Measurements from ENCODE around the gene DNAH1. TPM values are rescaled to one million over a fixed set of nuclear protein-coding genes. Genes with fewer than 3 reads are reported as not detected.

The DNAH1 gene
- total and polyA plus RNA-seq, 2 donors: 3.3 to 9.0 TPM

GRCh38 chr3:52440249-52440551 lies 124.1 kb downstream of the DNAH1 start:
- Histone ChIP-seq H3K9me3 (ENCODE audit: control insufficient read depth in 2 of 2, insufficient read depth in 1 of 2, low read length in 1 of 2) (no peaks in the 10 kb centered on the region), H3K27me3 (ENCODE audit: control insufficient read depth in 2 of 2, insufficient read depth in 1 of 2, low read length in 1 of 2) (no peaks in the 10 kb centered on the region), H3K27ac (ENCODE audit: low read depth in 1 of 2, low read length in 1 of 2) (no peak overlapping the region), H3K4me1 (ENCODE audit: control insufficient read depth in 2 of 2, insufficient read depth in 2 of 2, low read length in 2 of 2) (peaks cover 0 to 4% of the 10 kb centered on the region in 2 donors), H3K36me3 (ENCODE audit: control insufficient read depth in 2 of 2, insufficient read depth in 2 of 2, low read length in 1 of 2) (no peaks in the 10 kb centered on the region), H3K4me3 (ENCODE audit: low read length in 2 of 2) (no peak overlapping the region)
- DNase-seq (ENCODE audit: low read depth in 6 of 9, low spot score in 9 of 9): no peak
- 98% methylated on average over 12 of the region's 12 CpGs for WGBS

- Histone ChIP-seq H3K4me1 (ENCODE audit: control insufficient read depth in 2 of 2, insufficient read depth in 2 of 2, low read length in 2 of 2) (peaks cover 0 to 6% of the 10 kb centered on the region in 2 donors), H3K36me3 (ENCODE audit: control insufficient read depth in 2 of 2, insufficient read depth in 2 of 2, low read length in 1 of 2) (no peaks in the 10 kb centered on the region), H3K9me3 (ENCODE audit: control insufficient read depth in 2 of 2, insufficient read depth in 1 of 2, low read length in 1 of 2) (no peaks in the 10 kb centered on the region), H3K27ac (ENCODE audit: low read depth in 1 of 2, low read length in 1 of 2) (no peak overlapping the region), H3K27me3 (ENCODE audit: control insufficient read depth in 2 of 2, insufficient read depth in 1 of 2, low read length in 1 of 2) (no peaks in the 10 kb centered on the region), H3K4me3 (ENCODE audit: low read length in 2 of 2) (no peak overlapping the region)
- no peak for DNase-seq (ENCODE audit: low read depth in 6 of 9, low spot score in 9 of 9)
- WGBS: 98% methylated on average over 14 of the region's 14 CpGs
Observed at GRCh38 chr3:52440671-52441070, 124.6 kb downstream of the DNAH1 start.

DNA sequence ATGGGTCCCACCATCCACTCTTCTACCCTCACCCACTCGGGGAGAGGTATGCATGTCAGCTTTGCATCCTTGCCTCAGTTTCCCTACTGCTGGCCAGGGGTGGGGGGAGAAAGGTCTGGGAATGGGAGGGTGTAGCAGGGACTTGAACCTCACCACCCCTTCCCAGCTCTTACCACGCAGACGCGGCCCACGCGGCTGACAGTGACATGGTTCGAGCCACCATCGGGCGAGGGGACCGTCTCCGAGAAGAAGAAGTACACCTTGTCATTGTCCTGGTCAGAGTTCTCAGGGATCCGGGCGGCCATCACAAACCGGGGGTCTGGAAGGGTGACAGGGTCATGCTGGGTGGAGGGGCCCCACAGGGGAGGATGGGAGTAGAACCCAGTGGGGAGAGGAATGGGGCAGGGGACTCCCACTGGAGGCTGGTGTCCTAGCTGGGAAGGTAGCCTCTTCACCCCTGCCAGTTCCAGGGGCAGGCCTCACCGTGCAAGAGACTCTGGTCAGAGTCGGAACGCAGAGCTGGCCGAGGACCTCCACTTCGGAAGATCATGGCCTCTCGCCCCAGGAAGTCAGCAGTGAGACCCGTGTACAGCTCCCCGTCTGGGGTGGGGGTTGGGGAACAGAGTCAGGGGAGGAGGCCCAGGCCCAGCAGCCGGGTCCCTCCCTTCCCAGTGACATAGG lies 125.1 kb downstream of the DNAH1 start:
- H3K4me3 ChIP-seq (ENCODE audit: low read length in 2 of 2): no peak overlapping the region
- H3K9me3 ChIP-seq (ENCODE audit: control insufficient read depth in 2 of 2, insufficient read depth in 1 of 2, low read length in 1 of 2): no peaks in the 10 kb centered on the region
- no peaks in the 10 kb centered on the region for H3K36me3 ChIP-seq (ENCODE audit: control insufficient read depth in 2 of 2, insufficient read depth in 2 of 2, low read length in 1 of 2)
- H3K27me3 ChIP-seq (ENCODE audit: control insufficient read depth in 2 of 2, insufficient read depth in 1 of 2, low read length in 1 of 2): no peaks in the 10 kb centered on the region
- no peak overlapping the region for H3K27ac ChIP-seq (ENCODE audit: low read depth in 1 of 2, low read length in 1 of 2)
- peaks cover 0 to 6% of the 10 kb centered on the region in 2 donors for H3K4me1 ChIP-seq (ENCODE audit: control insufficient read depth in 2 of 2, insufficient read depth in 2 of 2, low read length in 2 of 2)
- WGBS: 98% methylated on average over 23 of the region's 23 CpGs
- no peak for DNase-seq (ENCODE audit: low read depth in 6 of 9, low spot score in 9 of 9)

DNA sequence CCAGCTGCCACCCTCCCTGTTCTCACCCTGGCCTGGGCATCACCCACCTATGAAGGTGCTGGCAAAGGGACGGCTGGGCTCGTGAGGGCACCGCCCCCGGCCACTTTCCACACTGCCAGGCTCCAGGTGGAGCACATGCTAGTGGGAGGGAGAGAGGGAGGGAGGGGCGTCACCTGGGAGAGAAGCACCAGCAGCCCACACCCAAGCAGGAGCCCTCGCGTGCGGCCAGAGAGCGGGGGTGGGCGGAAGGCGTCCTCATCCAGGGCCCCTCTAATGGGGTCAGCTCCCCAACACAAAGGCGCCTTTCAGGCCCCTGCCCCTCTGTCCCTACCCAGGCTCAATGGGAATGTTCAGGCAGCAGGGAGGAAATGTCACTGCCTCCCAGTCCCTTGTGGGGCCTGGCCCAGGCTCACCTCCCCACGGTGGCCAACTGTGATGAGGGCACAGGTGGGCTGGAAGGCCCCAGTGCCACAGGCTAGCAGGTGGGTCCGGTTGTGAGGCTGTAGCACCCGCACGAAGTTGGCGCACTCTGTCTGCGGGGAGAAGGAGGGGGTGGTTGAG lies 125.7 kb downstream of the DNAH1 start:
- Histone ChIP-seq H3K4me1 (ENCODE audit: control insufficient read depth in 2 of 2, insufficient read depth in 2 of 2, low read length in 2 of 2) (peaks cover under 1 to 8% of the 10 kb centered on the region in 2 donors), H3K27ac (ENCODE audit: low read depth in 1 of 2, low read length in 1 of 2) (no peak overlapping the region), H3K27me3 (ENCODE audit: control insufficient read depth in 2 of 2, insufficient read depth in 1 of 2, low read length in 1 of 2) (no peaks in the 10 kb centered on the region), H3K36me3 (ENCODE audit: control insufficient read depth in 2 of 2, insufficient read depth in 2 of 2, low read length in 1 of 2) (no peaks in the 10 kb centered on the region), H3K9me3 (ENCODE audit: control insufficient read depth in 2 of 2, insufficient read depth in 1 of 2, low read length in 1 of 2) (no peaks in the 10 kb centered on the region), H3K4me3 (ENCODE audit: low read length in 2 of 2) (no peak overlapping the region)
- no peak for DNase-seq (ENCODE audit: low read depth in 6 of 9, low spot score in 9 of 9)
- WGBS: 97% methylated on average over 18 of the region's 18 CpGs

GRCh38 chr3:52442409-52443267 lies 126.5 kb downstream of the DNAH1 start:
- WGBS: 97% methylated on average over 16 of the region's 16 CpGs
- H3K4me1 ChIP-seq (ENCODE audit: control insufficient read depth in 2 of 2, insufficient read depth in 2 of 2, low read length in 2 of 2): peaks cover 2 to 10% of the 10 kb centered on the region in 2 donors
- H3K27ac ChIP-seq (ENCODE audit: low read depth in 1 of 2, low read length in 1 of 2): no peak overlapping the region
- no peak overlapping the region for H3K4me3 ChIP-seq (ENCODE audit: low read length in 2 of 2)
- no peaks in the 10 kb centered on the region for H3K9me3 ChIP-seq (ENCODE audit: control insufficient read depth in 2 of 2, insufficient read depth in 1 of 2, low read length in 1 of 2)
- no peaks in the 10 kb centered on the region for H3K27me3 ChIP-seq (ENCODE audit: control insufficient read depth in 2 of 2, insufficient read depth in 1 of 2, low read length in 1 of 2)
- H3K36me3 ChIP-seq (ENCODE audit: control insufficient read depth in 2 of 2, insufficient read depth in 2 of 2, low read length in 1 of 2): no peaks in the 10 kb centered on the region
- DNase-seq (ENCODE audit: low read depth in 6 of 9, low spot score in 9 of 9): no peak

- peaks cover 2 to 10% of the 10 kb centered on the region in 2 donors for H3K4me1 ChIP-seq (ENCODE audit: control insufficient read depth in 2 of 2, insufficient read depth in 2 of 2, low read length in 2 of 2)
- 95% methylated on average over 8 of the region's 8 CpGs for WGBS
- no peak for DNase-seq (ENCODE audit: low read depth in 6 of 9, low spot score in 9 of 9)
- no peak overlapping the region for H3K4me3 ChIP-seq (ENCODE audit: low read length in 2 of 2)
- H3K36me3 ChIP-seq (ENCODE audit: control insufficient read depth in 2 of 2, insufficient read depth in 2 of 2, low read length in 1 of 2): no peaks in the 10 kb centered on the region
- no peak overlapping the region for H3K27ac ChIP-seq (ENCODE audit: low read depth in 1 of 2, low read length in 1 of 2)
- no peaks in the 10 kb centered on the region for H3K27me3 ChIP-seq (ENCODE audit: control insufficient read depth in 2 of 2, insufficient read depth in 1 of 2, low read length in 1 of 2)
- H3K9me3 ChIP-seq (ENCODE audit: control insufficient read depth in 2 of 2, insufficient read depth in 1 of 2, low read length in 1 of 2): no peaks in the 10 kb centered on the region
Observed at GRCh38 chr3:52443268-52443610, 127.1 kb downstream of the DNAH1 start.

DNA sequence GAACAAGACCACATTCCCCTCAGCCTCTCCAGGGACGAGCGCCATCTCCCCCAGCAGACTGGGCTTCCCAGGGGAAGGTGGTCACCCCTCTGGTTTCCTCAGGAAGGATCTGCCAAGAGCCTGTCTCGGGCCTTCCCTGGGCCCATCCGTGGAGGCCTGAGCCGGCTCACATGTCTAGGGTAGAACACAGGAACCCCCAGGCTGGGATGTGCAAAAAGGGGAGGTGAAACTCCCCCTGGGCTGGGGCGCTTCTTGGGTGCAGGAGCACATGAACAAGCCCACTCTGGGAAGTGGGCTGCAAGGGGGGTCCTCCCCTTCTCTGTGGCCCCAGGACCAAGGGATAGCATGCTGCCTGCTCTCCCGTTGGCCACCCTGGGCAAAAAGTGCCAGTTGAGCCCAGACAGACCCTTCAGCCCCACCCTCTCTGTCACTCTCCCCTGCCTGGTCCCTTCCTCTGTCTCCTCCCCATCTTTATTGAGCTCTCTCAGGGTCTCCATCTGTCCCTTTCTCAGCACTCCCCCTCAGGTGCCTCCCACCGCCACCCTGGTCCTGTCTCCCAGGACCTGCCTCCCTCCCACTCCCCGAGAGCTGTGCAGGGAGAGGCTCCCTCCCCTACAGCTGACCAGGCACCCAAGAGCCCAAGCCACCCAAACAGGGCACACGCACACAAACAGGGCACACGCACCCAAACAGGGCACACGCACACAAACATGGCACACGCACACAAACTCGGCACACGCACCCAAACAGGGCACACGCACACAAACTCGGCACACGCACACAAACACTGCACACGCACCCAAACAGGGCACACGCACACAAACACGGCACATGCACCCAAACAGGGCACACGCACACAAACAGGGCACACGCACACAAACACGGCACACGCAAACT lies 127.9 kb downstream of the DNAH1 start:
- Histone ChIP-seq H3K36me3 (ENCODE audit: control insufficient read depth in 2 of 2, insufficient read depth in 2 of 2, low read length in 1 of 2) (no peaks in the 10 kb centered on the region), H3K9me3 (ENCODE audit: control insufficient read depth in 2 of 2, insufficient read depth in 1 of 2, low read length in 1 of 2) (no peaks in the 10 kb centered on the region), H3K4me3 (ENCODE audit: low read length in 2 of 2) (no peak overlapping the region), H3K27me3 (ENCODE audit: control insufficient read depth in 2 of 2, insufficient read depth in 1 of 2, low read length in 1 of 2) (no peaks in the 10 kb centered on the region), H3K27ac (ENCODE audit: low read depth in 1 of 2, low read length in 1 of 2) (no peak overlapping the region), H3K4me1 (ENCODE audit: control insufficient read depth in 2 of 2, insufficient read depth in 2 of 2, low read length in 2 of 2) (peaks cover 2 to 10% of the 10 kb centered on the region in 2 donors)
- 96% methylated on average over 25 of the region's 25 CpGs for WGBS
- DNase-seq (ENCODE audit: low read depth in 6 of 9, low spot score in 9 of 9): no peak

DNA sequence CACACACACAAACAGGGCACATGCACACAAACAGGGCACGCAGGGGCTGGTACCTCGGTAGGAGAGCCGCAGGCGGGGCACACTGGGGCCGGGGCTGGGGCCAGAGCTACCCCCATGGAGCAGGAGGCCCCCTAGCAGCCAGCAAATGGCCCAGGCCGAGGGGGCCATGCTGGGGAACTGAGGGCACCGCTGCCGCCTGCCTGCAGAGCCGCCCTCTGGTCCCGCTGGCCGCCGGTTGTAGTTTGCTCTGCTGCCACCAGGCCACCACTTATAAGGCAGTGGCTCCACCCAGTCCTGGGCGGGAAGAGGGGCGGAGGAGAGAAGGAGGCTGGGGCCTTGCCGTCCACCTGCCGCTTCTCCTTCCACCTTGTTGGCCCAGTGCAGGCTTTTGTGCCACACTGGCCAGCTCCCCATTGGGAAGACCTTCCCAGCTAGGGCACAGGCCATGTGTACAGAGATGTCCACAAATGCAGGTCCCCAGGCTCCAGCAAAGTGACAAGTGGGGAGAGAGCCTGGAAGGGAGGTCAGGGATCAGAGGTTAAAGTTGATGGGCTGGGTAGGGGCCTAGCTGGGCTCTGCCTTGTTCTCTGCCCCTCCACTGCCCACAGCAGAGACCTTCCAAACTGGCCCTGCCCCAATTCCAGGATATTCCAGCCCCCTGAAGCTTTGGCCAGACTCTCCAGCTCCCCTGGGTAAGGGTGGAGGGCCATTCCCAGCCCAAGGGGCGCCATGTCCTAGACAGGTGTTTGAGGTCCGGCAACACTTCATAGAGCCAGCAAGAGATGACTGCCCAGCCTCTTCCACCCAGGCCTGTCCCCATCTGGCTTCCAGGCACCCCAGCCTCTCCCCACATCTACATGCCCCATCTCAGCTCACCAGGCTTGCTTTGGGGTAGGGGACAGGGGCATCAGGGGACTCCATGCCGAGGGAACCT lies 129.0 kb downstream of the DNAH1 start, which contains the start of gene SEMA3G:
SEMA3G (minus strand) TSS at position 244 of the 934 bp plus-strand sequence; CDS start at position 168, 76 bp downstream.
- 30% methylated on average over 19 of the region's 19 CpGs for WGBS
- Histone ChIP-seq H3K27ac (ENCODE audit: low read depth in 1 of 2, low read length in 1 of 2) (no peak within 1 kb of the TSS), H3K27me3 (ENCODE audit: control insufficient read depth in 2 of 2, insufficient read depth in 1 of 2, low read length in 1 of 2) (no peaks in the 10 kb centered on the region), H3K36me3 (ENCODE audit: control insufficient read depth in 2 of 2, insufficient read depth in 2 of 2, low read length in 1 of 2) (no peaks in the 10 kb centered on the region), H3K4me3 (ENCODE audit: low read length in 2 of 2) (no peak within 1 kb of the TSS), H3K4me1 (ENCODE audit: control insufficient read depth in 2 of 2, insufficient read depth in 2 of 2, low read length in 2 of 2) (peaks cover 2 to 10% of the 10 kb centered on the region in 2 donors), H3K9me3 (ENCODE audit: control insufficient read depth in 2 of 2, insufficient read depth in 1 of 2, low read length in 1 of 2) (no peaks in the 10 kb centered on the region)
- peak in 6 of 9 donors; percentile 19 to 65 (median 38) for DNase-seq (ENCODE audit: low read depth in 6 of 9, low spot score in 9 of 9)

All from thymus (tissue), 11 donors.